Erythroblast (primary cell): ENCODE results near the gene PARL.

Experiments used
- GATA1 ChIP-seq: IDR thresholded peaks from 2 replicates; pipeline ENCODE4 v1.6.1; 2011; ENCODE audit warnings: low read depth, mild to moderate bottlenecking, control low read depth, low read length, moderate library complexity
- POLR2A ChIP-seq: IDR thresholded peaks from 2 replicates; pipeline ENCODE4 v1.6.1; 2011; ENCODE audit warnings: mild to moderate bottlenecking, low read length

DNA sequence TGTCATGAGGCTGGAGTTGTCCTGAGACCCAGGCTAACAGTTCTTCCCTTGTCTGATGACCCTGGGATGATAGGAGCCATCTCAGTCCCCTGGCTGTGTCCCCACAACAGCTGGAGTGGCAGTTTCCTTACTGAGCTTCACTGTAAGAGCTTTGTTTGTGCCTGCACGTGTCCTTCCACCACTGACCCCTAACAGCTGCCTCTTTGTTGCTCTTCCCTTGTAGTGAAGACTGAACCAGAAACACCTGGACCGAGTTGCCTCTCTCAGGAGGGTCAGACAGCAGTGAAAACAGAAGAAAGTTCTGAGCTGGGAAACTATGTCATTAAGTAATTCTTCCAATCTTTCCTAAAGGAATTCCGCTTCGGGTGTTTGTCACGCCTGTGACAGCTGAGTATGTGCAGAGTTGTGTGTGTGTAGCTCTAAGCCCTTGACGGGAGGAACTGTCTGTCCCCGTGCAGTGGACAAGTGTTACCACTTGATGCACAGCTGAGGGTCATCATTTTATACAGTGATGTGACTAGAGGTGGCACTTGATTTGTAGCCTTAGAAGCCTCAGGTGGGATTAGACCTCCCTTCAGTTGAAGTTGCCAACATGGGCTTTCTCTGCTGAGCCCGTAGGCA lies 84.3 kb downstream of the PARL start:
- TF ChIP-seq POLR2A (no peak), GATA1 (no peak)
